ENCODE results near the gene MAP4K5. TPM values are rescaled to one million over a fixed set of nuclear protein-coding genes. Genes with fewer than 3 reads are reported as not detected.

Gene MAP4K5
- total RNA-seq, 6 donors from 2014 or later: 44.5 to 131 (median 80.0) TPM

- H3K4me1 ChIP-seq: peaks cover 16 to 20% (median 17%) of the 10 kb centered on the region in 4 donors
- no peak for TF ChIP-seq POLR2AphosphoS5 (IDR thresholded peaks at IDR 0.05)
- TF ChIP-seq POLR2A (IDR thresholded peaks at IDR 0.05): no peak
- TF ChIP-seq CTCF (IDR thresholded peaks at IDR 0.05): no peak
- no peaks in the 10 kb centered on the region for H3K9me3 ChIP-seq
- no peaks in the 10 kb centered on the region for H3K27me3 ChIP-seq
- ATAC-seq (ENCODE audit: low FRiP score in 2 of 2): no peak
- peak overlapping the region in 1 of 4 donors; percentile 78 for H3K27ac ChIP-seq
- H3K36me3 ChIP-seq: no peaks in the 10 kb centered on the region
- 94% methylated on average over 2 of the region's 2 CpGs for WGBS, 2 donors
- H3K4me3 ChIP-seq: no peak overlapping the region
- DNase-seq: no peak
Measured at GRCh38 chr14:50398189-50398580, 134.2 kb downstream of the MAP4K5 start.

- no peak for TF ChIP-seq POLR2A (IDR thresholded peaks at IDR 0.05)
- TF ChIP-seq CTCF (IDR thresholded peaks at IDR 0.05): no peak
- TF ChIP-seq EP300 (IDR thresholded peaks at IDR 0.05): no peak
- no peak for TF ChIP-seq POLR2AphosphoS5 (IDR thresholded peaks at IDR 0.05)
- DNase-seq: peak in 1 of 2 donors; percentile 35
- no peaks in the 10 kb centered on the region for H3K36me3 ChIP-seq
- H3K27ac ChIP-seq: peak overlapping the region; percentile 64 to 90 (median 83)
- no peaks in the 10 kb centered on the region for H3K27me3 ChIP-seq
- WGBS, 2 donors: 23 to 28% methylated on average over 9 of the region's 9 CpGs
- H3K4me3 ChIP-seq: peak overlapping the region; percentile 66 to 88 (median 70)
- peaks cover 15 to 16% (median 16%) of the 10 kb centered on the region in 4 donors for H3K4me1 ChIP-seq
- peak; percentile 2 to 4 for ATAC-seq (ENCODE audit: low FRiP score in 2 of 2)
- no peaks in the 10 kb centered on the region for H3K9me3 ChIP-seq
Measured at GRCh38 chr14:50397390-50398188, 134.8 kb downstream of the MAP4K5 start.

- Histone ChIP-seq H3K27me3 (no peaks in the 10 kb centered on the region), H3K4me1 (peaks cover 15 to 16% (median 16%) of the 10 kb centered on the region in 4 donors), H3K9me3 (no peaks in the 10 kb centered on the region), H3K36me3 (no peaks in the 10 kb centered on the region), H3K4me3 (peak within 1 kb of the TSS; percentile 66 to 88 (median 70)), H3K27ac (peak within 1 kb of the TSS; percentile 64 to 90 (median 83))
- no peak for TF ChIP-seq CTCF (IDR thresholded peaks at IDR 0.05)
- TF ChIP-seq POLR2AphosphoS5 (IDR thresholded peaks at IDR 0.05): peak in 1 of 2 donors; percentile 44
- TF ChIP-seq POLR2A (IDR thresholded peaks at IDR 0.05): peak in 2 of 4 donors; percentile 40 to 55
- no peak for TF ChIP-seq EP300 (IDR thresholded peaks at IDR 0.05)
- 2 to 3% methylated on average over 28 to 46 of the region's 77 CpGs for WGBS, 2 donors
- peak; percentile 73 to 94 for DNase-seq
- peak; percentile 89 to 93 for ATAC-seq (ENCODE audit: low FRiP score in 2 of 2)
Measured at GRCh38 chr14:50396631-50397389, 135.6 kb downstream of the MAP4K5 start, which contains the start of gene CDKL1. TSS of gene CDKL1 (minus strand) at chr14:50396881. CDS start at chr14:50395868, 1,013 bp downstream.

GRCh38 chr14:50395448-50395847 lies 136.9 kb downstream of the MAP4K5 start:
- Histone ChIP-seq H3K9me3 (no peaks in the 10 kb centered on the region), H3K27me3 (no peaks in the 10 kb centered on the region), H3K4me1 (peaks cover 15 to 16% (median 16%) of the 10 kb centered on the region in 4 donors), H3K4me3 (peak overlapping the region in 3 of 4 donors; percentile 67 to 88 (median 72)), H3K36me3 (no peaks in the 10 kb centered on the region), H3K27ac (peak overlapping the region in 1 of 4 donors; percentile 88)
- WGBS, 2 donors: 76 to 80% methylated on average over 5 of the region's 5 CpGs
- DNase-seq (peak in 1 of 2 donors; percentile 30), ATAC-seq (ENCODE audit: low FRiP score in 2 of 2) (no peak)
- TF ChIP-seq CTCF (IDR thresholded peaks at IDR 0.05) (no peak), EP300 (IDR thresholded peaks at IDR 0.05) (no peak), POLR2AphosphoS5 (IDR thresholded peaks at IDR 0.05) (no peak), POLR2A (IDR thresholded peaks at IDR 0.05) (no peak)
